PC-3 (cell line): ENCODE measurements around the gene TP63.

ENCODE experiments used
- CTCF ChIP-seq: fragments of 300-600 bp; sonication (generic); conservative IDR thresholded peaks from 2 replicates; pipeline ENCODE4 v1.5.1; 2017; ENCODE audit warnings: antibody characterized with exemption, low read depth, mild to moderate bottlenecking, low read length
- EZH2 ChIP-seq: fragments of 300-600 bp; sonication (generic); IDR thresholded peaks from one replicate; pipeline ENCODE4 v1.6.1; 2017; ENCODE audit warnings: antibody characterized with exemption, mild to moderate bottlenecking, low read length; ENCODE audit not compliant: unreplicated experiment
- EZH2phosphoT487 ChIP-seq: fragments of 300-600 bp; sonication (generic); IDR thresholded peaks from 2 replicates; pipeline ENCODE4 v1.6.1; 2018; ENCODE audit warnings: mild to moderate bottlenecking, antibody characterized with exemption, low read length, borderline replicate concordance

GRCh38 chr3:189845069-189845468 is 213.9 kb downstream of the TP63 start:
- TF ChIP-seq CTCF, result no peak
- TF ChIP-seq EZH2, result no peak
- TF ChIP-seq EZH2phosphoT487, result no peak
